ENCODE measurements around the gene PCDHA6. TPM values are rescaled to one million over a fixed set of nuclear protein-coding genes. Genes with fewer than 3 reads are reported as not detected.

Gene PCDHA6
- total and polyA plus RNA-seq, 2 of the 4 experiments (the other 2 are of a cell fraction): 0.03 TPM; not detected in 1

DNA sequence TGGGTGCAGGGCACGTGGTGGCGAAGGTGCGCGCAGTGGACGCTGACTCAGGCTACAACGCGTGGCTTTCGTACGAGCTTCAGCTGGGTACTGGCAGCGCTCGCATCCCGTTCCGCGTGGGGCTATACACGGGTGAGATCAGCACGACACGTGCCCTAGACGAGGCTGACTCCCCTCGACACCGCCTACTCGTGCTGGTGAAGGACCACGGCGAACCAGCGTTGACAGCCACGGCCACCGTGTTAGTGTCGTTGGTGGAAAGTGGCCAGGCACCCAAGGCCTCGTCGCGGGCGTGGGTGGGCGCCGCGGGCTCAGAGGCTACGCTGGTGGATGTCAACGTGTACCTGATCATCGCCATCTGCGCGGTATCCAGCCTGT lies 31.1 kb upstream of the PCDHA6 start:
- no peaks in the 10 kb centered on the region for H4K20me1 ChIP-seq (ENCODE audit: insufficient read depth, low read length)
- H3K36me3 ChIP-seq (ENCODE audit: control insufficient read depth, insufficient read depth, low read length): no peaks in the 10 kb centered on the region
- in situ Hi-C loops (cut with MboI; ENCODE audit: low sequenced_read_pairs): no loop called here
- H2AK9ac ChIP-seq (replicated peaks; ENCODE audit: low read depth, low read length, poor library complexity): no peak overlapping the region
- no peak overlapping the region for H3K4ac ChIP-seq (ENCODE audit: low read depth, low read length)
- H3K9ac ChIP-seq (ENCODE audit: low read depth, low read length): no peak overlapping the region
- ChIA-PET POLR2A (ENCODE audit: unreplicated experiment) (no interaction called here), CTCF (no interaction called here)
- H3K56ac ChIP-seq (ENCODE audit: extremely low read depth, insufficient read depth, low read length): no peak overlapping the region
- H2AK5ac ChIP-seq (ENCODE audit: low read depth, low read length): no peak overlapping the region
- H4K8ac ChIP-seq (ENCODE audit: low read depth in 2 of 2, low read length in 2 of 2): no peak overlapping the region
- H4K5ac ChIP-seq (ENCODE audit: low read depth, low read length): no peak overlapping the region
- H3K14ac ChIP-seq (replicated peaks; ENCODE audit: low read depth, low read length): no peak overlapping the region
- no peak overlapping the region for H2BK15ac ChIP-seq (ENCODE audit: low read depth, low read length)
- dilution Hi-C loops (cut with HindIII; ENCODE audit: low sequenced_read_pairs, unreplicated experiment): no loop called here
- H3K23ac ChIP-seq (ENCODE audit: low read depth, low read length): no peak overlapping the region
- H3K4me3 ChIP-seq (ENCODE audit: insufficient read depth, low read depth, low read length): no peak overlapping the region
- no peaks in the 10 kb centered on the region for H3K9me1 ChIP-seq (ENCODE audit: insufficient read depth, low read length)
- H2BK120ac ChIP-seq (ENCODE audit: low read depth, low read length): no peak overlapping the region
- TF ChIP-seq, protein P1, sequence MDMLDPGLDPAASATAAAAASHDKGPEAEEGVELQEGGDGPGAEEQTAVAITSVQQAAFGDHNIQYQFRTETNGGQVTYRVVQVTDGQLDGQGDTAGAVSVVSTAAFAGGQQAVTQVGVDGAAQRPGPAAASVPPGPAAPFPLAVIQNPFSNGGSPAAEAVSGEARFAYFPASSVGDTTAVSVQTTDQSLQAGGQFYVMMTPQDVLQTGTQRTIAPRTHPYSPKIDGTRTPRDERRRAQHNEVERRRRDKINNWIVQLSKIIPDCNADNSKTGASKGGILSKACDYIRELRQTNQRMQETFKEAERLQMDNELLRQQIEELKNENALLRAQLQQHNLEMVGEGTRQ (IDR thresholded peaks at IDR 0.05; ENCODE audit: low read depth, low read length): no peak
- no peak for TF ChIP-seq MAZ (IDR thresholded peaks at IDR 0.05; ENCODE audit: borderline replicate concordance, low read depth, low read length)
- H3K9me3 ChIP-seq (ENCODE audit: control insufficient read depth, insufficient read depth, low read length): peaks cover 19% of the 10 kb centered on the region
- DNase-seq (no peak), ATAC-seq (ENCODE audit: low read depth) (no peak)
- H2BK5ac ChIP-seq (ENCODE audit: low read depth, low read length, poor library complexity, severe bottlenecking): no peak overlapping the region
- H3K27me3 ChIP-seq (ENCODE audit: control insufficient read depth, insufficient read depth, low read length): no peaks in the 10 kb centered on the region
- H3K4me1 ChIP-seq (ENCODE audit: control insufficient read depth, insufficient read depth, low read length): no peaks in the 10 kb centered on the region
- H3K18ac ChIP-seq (ENCODE audit: low read depth, low read length): no peak overlapping the region
- no peak overlapping the region for H2AFZ ChIP-seq (replicated peaks; ENCODE audit: low read length, poor library complexity)
- H3K79me1 ChIP-seq (ENCODE audit: low read depth in 1 of 2, low read length in 2 of 2): no peaks in the 10 kb centered on the region
- no peak overlapping the region for H2BK20ac ChIP-seq (ENCODE audit: low read depth, low read length)
- H3K27ac ChIP-seq (ENCODE audit: insufficient read depth, low read length): no peak overlapping the region
- no TSS peak for BruUV-seq (replicated peaks)
- no peak overlapping the region for H4K91ac ChIP-seq (ENCODE audit: insufficient read depth, low read depth, low read length)
- intact Hi-C loops (cut with micrococcal nuclease): no loop called here
- 54% methylated on average over 33 of the region's 39 CpGs; no CpG with 5 or more reads in 1 of the 2 experiments for WGBS, 2 experiments (ENCODE audit: extremely low coverage in 2 of 2, insufficient read length in 1 of 2)
- H3K4me2 ChIP-seq (ENCODE audit: low read depth, low read length): no peak overlapping the region
